IPS-15b (cell line): ENCODE results near the gene TPGS2.

Experiments
- H3K27me3 ChIP-seq: one replicate; pipeline ENCODE4 v1.6.1; 2013; ENCODE audit warnings: low read length; ENCODE audit not compliant: control insufficient read depth, insufficient read depth
- H3K36me3 ChIP-seq: one replicate; pipeline ENCODE4 v1.6.1; 2013; ENCODE audit warnings: low read length; ENCODE audit not compliant: control insufficient read depth, insufficient read depth
- H3K4me1 ChIP-seq: one replicate; pipeline ENCODE4 v1.6.1; 2013; ENCODE audit warnings: mild to moderate bottlenecking, low read length; ENCODE audit not compliant: control insufficient read depth, insufficient read depth
- H3K4me3 ChIP-seq: one replicate; pipeline ENCODE4 v1.5.1; 2013; ENCODE audit warnings: low read depth, low read length
- H3K9ac ChIP-seq: one replicate; pipeline ENCODE4 v1.6.1; 2013; ENCODE audit warnings: low read depth, mild to moderate bottlenecking, low read length
- H3K9me3 ChIP-seq: one replicate; pipeline ENCODE4 v1.6.1; 2013; ENCODE audit warnings: mild to moderate bottlenecking, low read length; ENCODE audit not compliant: control insufficient read depth, insufficient read depth

TPGS2 gene

GRCh38 chr18:36805105-36805504 is 23.7 kb downstream of the TPGS2 start:
- Histone ChIP-seq H3K9me3 (no peaks in the 10 kb centered on the region), H3K4me1 (no peaks in the 10 kb centered on the region), H3K27me3 (no peaks in the 10 kb centered on the region), H3K9ac (no peak overlapping the region), H3K4me3 (no peak overlapping the region), H3K36me3 (peaks cover 5% of the 10 kb centered on the region)

- Histone ChIP-seq H3K4me1 (no peaks in the 10 kb centered on the region), H3K9me3 (no peaks in the 10 kb centered on the region), H3K27me3 (no peaks in the 10 kb centered on the region), H3K9ac (no peak overlapping the region), H3K4me3 (no peak overlapping the region), H3K36me3 (peaks cover 6% of the 10 kb centered on the region)
These were observed 29.9 kb downstream of the TPGS2 start for GRCh38 chr18:36798738-36799473.

- H3K27me3 ChIP-seq, result no peaks in the 10 kb centered on the region
- H3K4me1 ChIP-seq, result no peaks in the 10 kb centered on the region
- H3K36me3 ChIP-seq, result no peaks in the 10 kb centered on the region
- no peak overlapping the region for H3K4me3 ChIP-seq
- H3K9ac ChIP-seq, result no peak overlapping the region
- H3K9me3 ChIP-seq, result no peaks in the 10 kb centered on the region
These were observed 36.0 kb downstream of the TPGS2 start for GRCh38 chr18:36792634-36793283.

DNA sequence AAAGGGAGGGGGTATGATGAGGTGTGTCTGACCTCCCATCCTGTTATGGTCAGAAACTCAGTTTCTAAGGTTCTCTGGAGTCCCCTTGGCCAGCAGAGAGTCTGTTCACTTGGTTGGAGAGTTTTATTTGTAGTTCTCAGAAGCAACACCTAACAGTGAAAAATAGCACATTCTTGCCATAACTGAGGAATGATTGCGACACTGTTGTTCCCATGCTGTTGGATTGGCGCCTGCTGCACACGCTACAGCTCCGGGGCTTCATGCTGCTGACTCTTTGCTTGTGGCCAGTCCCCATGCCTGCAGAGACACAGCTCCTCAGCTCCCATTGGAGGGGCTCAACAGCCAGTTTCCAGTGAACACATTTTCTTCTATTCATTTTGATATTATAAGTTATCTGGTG is 42.1 kb downstream of the TPGS2 start:
- Histone ChIP-seq H3K4me1 (no peaks in the 10 kb centered on the region), H3K36me3 (no peaks in the 10 kb centered on the region), H3K9me3 (no peaks in the 10 kb centered on the region), H3K4me3 (no peak overlapping the region), H3K27me3 (no peaks in the 10 kb centered on the region), H3K9ac (no peak overlapping the region)

DNA sequence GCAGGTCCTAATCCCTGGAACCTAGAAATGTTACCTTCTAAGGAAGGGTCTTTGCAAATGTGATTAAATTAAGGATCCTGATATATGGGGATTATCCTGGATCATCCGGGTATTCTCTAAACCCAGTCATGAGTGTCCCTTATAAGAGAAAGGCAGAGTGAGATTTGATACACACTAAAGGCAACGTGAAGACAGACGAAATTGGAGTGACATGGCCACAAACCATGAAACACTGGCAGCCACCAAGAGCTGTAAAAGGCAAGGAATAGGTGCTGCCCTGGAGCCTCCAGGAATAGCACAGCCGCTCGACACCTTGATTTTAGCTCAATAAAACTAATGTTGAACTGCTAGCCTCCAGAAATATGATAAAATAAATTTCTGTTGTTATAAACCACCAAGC is 45.0 kb downstream of the TPGS2 start:
- Histone ChIP-seq H3K4me1 (no peaks in the 10 kb centered on the region), H3K9ac (no peak overlapping the region), H3K36me3 (no peaks in the 10 kb centered on the region), H3K4me3 (no peak overlapping the region), H3K27me3 (no peaks in the 10 kb centered on the region), H3K9me3 (no peaks in the 10 kb centered on the region)

GRCh38 chr18:36782710-36783109 is 46.1 kb downstream of the TPGS2 start:
- H3K9ac ChIP-seq, result no peak overlapping the region
- H3K4me3 ChIP-seq, result no peak overlapping the region
- no peaks in the 10 kb centered on the region for H3K36me3 ChIP-seq
- no peaks in the 10 kb centered on the region for H3K27me3 ChIP-seq
- no peaks in the 10 kb centered on the region for H3K4me1 ChIP-seq
- H3K9me3 ChIP-seq, result no peaks in the 10 kb centered on the region

GRCh38 chr18:36780748-36781147 is 48.1 kb downstream of the TPGS2 start:
- Histone ChIP-seq H3K27me3 (no peaks in the 10 kb centered on the region), H3K4me1 (no peaks in the 10 kb centered on the region), H3K9ac (no peak overlapping the region), H3K36me3 (no peaks in the 10 kb centered on the region), H3K4me3 (no peak overlapping the region), H3K9me3 (no peaks in the 10 kb centered on the region)

- no peaks in the 10 kb centered on the region for H3K36me3 ChIP-seq
- H3K27me3 ChIP-seq, result no peaks in the 10 kb centered on the region
- no peak overlapping the region for H3K9ac ChIP-seq
- H3K4me1 ChIP-seq, result no peaks in the 10 kb centered on the region
- H3K9me3 ChIP-seq, result no peaks in the 10 kb centered on the region
- no peak overlapping the region for H3K4me3 ChIP-seq
These were observed 51.2 kb downstream of the TPGS2 start for GRCh38 chr18:36777566-36777965.

- Histone ChIP-seq H3K36me3 (no peaks in the 10 kb centered on the region), H3K27me3 (no peaks in the 10 kb centered on the region), H3K9me3 (no peaks in the 10 kb centered on the region), H3K4me1 (no peaks in the 10 kb centered on the region), H3K4me3 (no peak overlapping the region), H3K9ac (no peak overlapping the region)
These were observed 52.2 kb downstream of the TPGS2 start for GRCh38 chr18:36776650-36777049.

GRCh38 chr18:36775396-36775795 is 53.4 kb downstream of the TPGS2 start:
- no peaks in the 10 kb centered on the region for H3K4me1 ChIP-seq
- H3K27me3 ChIP-seq, result no peaks in the 10 kb centered on the region
- H3K36me3 ChIP-seq, result no peaks in the 10 kb centered on the region

GRCh38 chr18:36772241-36772723 is 56.5 kb downstream of the TPGS2 start:
- Histone ChIP-seq H3K9me3 (no peaks in the 10 kb centered on the region), H3K9ac (no peak overlapping the region), H3K4me1 (no peaks in the 10 kb centered on the region), H3K27me3 (no peaks in the 10 kb centered on the region), H3K36me3 (no peaks in the 10 kb centered on the region), H3K4me3 (no peak overlapping the region)

More at GRCh38 chr18:36775396-36775795, 53.4 kb downstream of the TPGS2 start:
- Histone ChIP-seq H3K9me3 (no peaks in the 10 kb centered on the region), H3K4me3 (no peak overlapping the region), H3K9ac (no peak overlapping the region)

- Histone ChIP-seq H3K27me3 (no peaks in the 10 kb centered on the region), H3K4me3 (no peak overlapping the region), H3K4me1 (no peaks in the 10 kb centered on the region), H3K9ac (no peak overlapping the region), H3K36me3 (no peaks in the 10 kb centered on the region), H3K9me3 (no peaks in the 10 kb centered on the region)
These were observed 57.6 kb downstream of the TPGS2 start for GRCh38 chr18:36771245-36771644.
